Measurements from ENCODE around the gene HNRNPUL2.

The HNRNPUL2 gene

GRCh38 chr11:62727872-62728170 lies 564 bp upstream of the HNRNPUL2 start:
- in situ Hi-C loops (cut with MboI; ENCODE audit: low sequenced_read_pairs) = no loop called here

DNA sequence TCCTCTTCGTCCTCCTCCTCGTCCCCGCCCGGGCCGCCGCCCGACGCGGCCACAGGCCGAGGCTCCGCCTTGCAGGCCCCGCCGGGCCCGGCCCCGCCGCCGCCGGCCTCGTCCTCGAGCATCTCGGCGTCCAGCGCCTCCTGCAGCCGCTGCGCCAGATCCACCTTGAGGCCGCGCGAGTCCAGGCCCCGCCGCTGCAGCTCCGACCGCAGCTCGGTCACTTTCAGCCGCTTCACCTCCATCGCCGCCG lies 417 bp downstream of the HNRNPUL2 start:
- in situ Hi-C loops (cut with MboI; ENCODE audit: low sequenced_read_pairs) = no loop called here

- in situ Hi-C loops (cut with MboI; ENCODE audit: low sequenced_read_pairs) = no loop called here
These were observed 922 bp downstream of the HNRNPUL2 start for GRCh38 chr11:62726156-62726914.

DNA sequence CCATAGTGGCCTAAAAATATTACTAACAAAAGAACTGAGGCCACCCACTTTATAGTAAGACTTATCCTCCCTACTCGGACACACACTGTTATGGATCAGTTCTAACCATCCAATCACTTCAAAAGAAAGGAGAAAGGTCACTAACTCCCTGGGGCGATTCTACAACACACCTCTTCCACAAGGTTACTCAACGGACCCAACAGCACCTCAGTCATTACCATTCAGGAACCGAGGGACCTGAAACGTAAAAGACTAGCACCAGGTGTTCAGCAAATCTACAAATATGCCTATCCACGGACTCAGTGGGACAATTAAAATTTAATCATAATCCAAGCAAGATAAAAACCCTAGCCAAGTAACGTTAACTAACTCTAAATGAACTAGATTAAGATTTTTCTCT lies 1.6 kb downstream of the HNRNPUL2 start:
- in situ Hi-C loops (cut with MboI; ENCODE audit: low sequenced_read_pairs) = no loop called here

- in situ Hi-C loops (cut with MboI; ENCODE audit: low sequenced_read_pairs) = no loop called here
These were observed 3.1 kb downstream of the HNRNPUL2 start for GRCh38 chr11:62724171-62724570.

DNA sequence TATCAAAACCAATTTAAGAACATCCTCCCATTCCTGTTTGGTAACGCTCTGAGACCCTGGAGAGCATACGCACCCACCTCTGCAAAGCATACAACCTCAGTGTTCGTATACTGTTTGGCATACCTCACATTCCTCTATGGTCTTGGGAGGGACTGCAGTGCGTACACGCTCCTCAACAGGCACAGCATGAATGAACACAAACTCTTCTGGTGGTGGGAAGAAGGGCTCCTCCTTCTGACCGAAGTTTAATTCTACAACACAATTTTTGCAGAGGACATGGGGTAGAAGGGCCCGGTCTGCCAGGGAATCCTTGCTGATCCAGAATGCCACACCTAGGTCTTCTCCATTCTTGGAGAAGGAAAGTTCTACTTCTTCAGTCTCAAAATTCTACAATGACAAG lies 5.3 kb downstream of the HNRNPUL2 start:
- in situ Hi-C loops (cut with MboI; ENCODE audit: low sequenced_read_pairs) = no loop called here

GRCh38 chr11:62719302-62719978 lies 7.8 kb downstream of the HNRNPUL2 start:
- in situ Hi-C loops (cut with MboI; ENCODE audit: low sequenced_read_pairs) = no loop called here

DNA sequence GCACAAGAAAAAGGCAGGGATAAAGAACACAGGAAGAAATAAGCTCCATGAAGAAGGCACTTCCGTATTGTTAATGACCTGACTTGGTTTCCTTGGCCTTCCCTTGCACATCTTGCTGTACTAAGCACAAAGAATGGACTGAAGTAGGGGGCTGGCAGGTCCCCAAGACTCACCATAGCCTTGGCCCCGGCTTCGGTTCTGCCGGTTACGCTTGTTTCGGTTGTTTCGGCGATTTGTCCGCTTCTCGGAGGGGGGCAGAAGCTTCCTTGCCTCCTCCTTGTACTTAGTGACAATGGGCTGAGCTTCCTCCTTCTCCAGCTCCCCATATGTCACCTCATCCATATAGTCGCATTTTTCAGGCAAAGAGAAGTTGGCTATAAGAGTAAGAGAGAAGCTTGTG lies 10.4 kb downstream of the HNRNPUL2 start:
- in situ Hi-C loops (cut with MboI; ENCODE audit: low sequenced_read_pairs) = no loop called here

DNA sequence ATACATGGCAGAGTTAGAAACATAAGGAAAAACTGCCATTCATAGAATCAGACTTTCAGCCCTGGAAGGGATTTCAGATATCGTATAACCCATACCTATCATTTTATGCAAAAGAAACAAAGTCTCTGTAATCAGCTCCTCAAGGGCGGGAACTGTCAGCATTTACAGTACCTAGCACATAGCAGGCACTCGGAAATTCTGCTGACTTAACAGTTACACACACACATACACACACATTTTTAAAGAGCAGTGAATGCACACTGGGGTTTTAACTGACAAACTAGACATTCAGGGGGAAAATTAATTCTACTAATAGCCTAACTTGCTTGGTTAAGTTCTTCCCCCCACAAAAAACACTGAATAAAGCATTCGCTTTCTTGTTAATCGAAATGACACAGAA lies 11.1 kb downstream of the HNRNPUL2 start:
- in situ Hi-C loops (cut with MboI; ENCODE audit: low sequenced_read_pairs) = no loop called here

DNA sequence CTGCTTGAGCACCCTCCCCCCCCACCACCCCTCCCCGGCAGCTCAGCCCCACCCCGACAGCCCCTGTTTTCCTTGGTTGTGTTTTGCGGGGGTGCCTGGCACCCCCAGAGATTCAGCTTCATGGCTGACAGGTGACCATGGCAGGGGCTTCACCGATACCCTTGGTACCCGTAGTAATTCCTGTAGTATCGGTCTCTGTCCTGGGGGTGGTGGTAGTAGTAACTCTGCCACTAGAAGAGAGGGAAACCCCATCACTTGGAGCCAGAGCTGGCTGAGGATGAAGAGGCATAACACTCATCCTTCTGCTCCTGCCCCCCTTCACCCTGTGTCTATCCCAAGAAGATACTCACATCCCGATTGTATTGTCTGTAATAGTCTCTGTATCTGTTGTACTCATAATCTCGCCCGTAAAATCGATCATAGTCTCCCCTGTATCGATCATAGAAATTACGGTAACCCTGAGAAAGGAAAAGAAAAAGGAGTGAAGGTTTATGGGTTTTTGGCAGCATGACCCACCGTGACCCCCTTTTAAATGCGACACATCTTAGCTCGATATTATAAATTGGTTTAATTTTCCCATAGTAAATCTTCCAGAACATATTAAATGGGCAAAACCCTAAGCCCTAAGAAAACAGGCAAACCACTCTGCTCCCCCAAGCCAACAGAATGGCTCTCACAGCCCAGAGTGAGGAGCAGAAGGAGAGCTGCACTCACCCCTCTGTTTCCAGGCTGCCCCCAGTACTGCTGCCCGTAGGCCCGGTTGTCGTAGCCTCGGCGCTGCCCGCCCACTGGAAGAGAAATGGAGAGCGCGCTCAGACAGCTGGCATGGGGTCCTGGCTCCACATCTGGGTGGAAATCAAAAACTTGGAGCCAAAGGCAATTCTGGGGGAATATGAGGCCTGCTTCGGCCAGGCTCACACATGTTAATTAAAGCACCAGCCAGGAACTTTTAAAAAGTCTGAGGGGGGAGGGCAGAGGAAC lies 11.8 kb downstream of the HNRNPUL2 start:
- in situ Hi-C loops (cut with MboI; ENCODE audit: low sequenced_read_pairs) = no loop called here

DNA sequence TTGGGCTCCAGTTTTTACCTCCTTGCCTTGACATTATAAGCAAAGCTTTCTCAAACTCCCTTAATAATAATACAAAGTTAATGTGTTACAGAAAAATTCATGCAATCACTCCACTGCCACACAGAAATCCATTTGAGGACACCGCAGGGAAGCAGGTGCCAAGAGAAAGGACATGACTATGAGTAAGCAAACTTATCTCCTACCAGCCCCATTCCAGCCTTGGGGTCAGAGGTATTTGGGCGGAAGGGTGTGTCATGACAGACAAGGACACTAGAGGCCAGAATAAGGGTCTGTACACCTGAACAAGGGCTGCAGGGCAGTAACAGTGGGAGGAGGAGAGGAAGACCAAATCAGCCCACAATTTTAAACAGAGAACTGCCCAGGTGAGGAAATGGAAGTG lies 13.9 kb downstream of the HNRNPUL2 start:
- in situ Hi-C loops (cut with MboI; ENCODE audit: low sequenced_read_pairs) = no loop called here

DNA sequence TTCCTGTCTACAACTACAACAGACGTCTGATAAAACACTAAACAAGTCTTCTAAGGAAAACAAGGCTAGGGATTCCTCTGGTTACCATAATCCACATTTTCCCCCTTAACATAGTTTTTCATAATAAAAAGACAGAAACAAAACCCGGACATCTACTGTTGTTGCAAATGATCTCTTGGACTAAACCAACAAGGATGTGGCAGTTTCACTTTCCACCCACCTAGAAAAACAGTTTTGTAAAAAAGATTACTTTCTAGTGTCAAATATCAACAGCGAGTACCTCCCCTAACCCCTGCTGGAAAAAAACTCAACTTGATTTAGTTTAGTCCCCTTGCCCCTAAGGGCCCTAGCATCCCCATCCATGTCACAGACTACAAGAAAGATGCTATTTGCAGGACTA lies 14.4 kb downstream of the HNRNPUL2 start:
- in situ Hi-C loops (cut with MboI; ENCODE audit: low sequenced_read_pairs) = no loop called here

DNA sequence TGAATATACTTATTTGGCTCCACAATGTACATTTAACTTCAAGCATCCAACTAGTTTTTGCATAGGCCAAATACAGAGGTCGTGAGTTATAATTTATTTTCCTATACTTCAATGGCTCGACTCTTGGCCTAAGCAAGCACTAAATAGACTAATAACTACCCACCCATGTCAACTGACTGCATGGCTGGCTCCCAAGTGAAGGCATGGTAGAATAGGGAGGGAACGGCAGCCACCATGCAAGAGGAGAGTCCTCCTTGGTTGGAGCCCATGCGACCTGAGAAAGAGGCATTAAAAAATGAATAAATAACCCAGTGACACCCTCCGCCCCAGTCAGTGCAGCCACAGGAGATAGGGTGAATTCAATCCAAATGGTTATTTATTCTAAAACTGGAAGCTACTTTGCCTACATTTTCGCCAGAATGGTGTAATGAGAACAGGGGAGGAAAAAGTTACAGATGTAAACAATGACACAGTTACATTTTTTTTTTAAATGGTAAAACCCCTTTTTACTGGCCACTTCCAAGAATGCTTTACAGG lies 14.9 kb downstream of the HNRNPUL2 start:
- in situ Hi-C loops (cut with MboI; ENCODE audit: low sequenced_read_pairs) = no loop called here

- in situ Hi-C loops (cut with MboI; ENCODE audit: low sequenced_read_pairs) = no loop called here
These were observed 17.3 kb downstream of the HNRNPUL2 start for GRCh38 chr11:62710001-62710345.

- in situ Hi-C loops (cut with MboI; ENCODE audit: low sequenced_read_pairs) = no loop called here
These were observed 17.8 kb downstream of the HNRNPUL2 start for GRCh38 chr11:62709247-62710000.

GRCh38 chr11:62708793-62709192 lies 18.5 kb downstream of the HNRNPUL2 start:
- in situ Hi-C loops (cut with MboI; ENCODE audit: low sequenced_read_pairs) = no loop called here

GRCh38 chr11:62708392-62708791 lies 18.9 kb downstream of the HNRNPUL2 start:
- in situ Hi-C loops (cut with MboI; ENCODE audit: low sequenced_read_pairs) = no loop called here

- in situ Hi-C loops (cut with MboI; ENCODE audit: low sequenced_read_pairs) = no loop called here
These were observed 19.9 kb downstream of the HNRNPUL2 start, which contains the start of the genes BSCL2 and GNG3 for GRCh38 chr11:62707277-62707861. Gene BSCL2 (minus strand): TSS chr11:62707424. CDS start chr11:62707195, 229 bp downstream. Gene GNG3 (plus strand): TSS chr11:62707676. CDS start chr11:62708296, 620 bp downstream.

DNA sequence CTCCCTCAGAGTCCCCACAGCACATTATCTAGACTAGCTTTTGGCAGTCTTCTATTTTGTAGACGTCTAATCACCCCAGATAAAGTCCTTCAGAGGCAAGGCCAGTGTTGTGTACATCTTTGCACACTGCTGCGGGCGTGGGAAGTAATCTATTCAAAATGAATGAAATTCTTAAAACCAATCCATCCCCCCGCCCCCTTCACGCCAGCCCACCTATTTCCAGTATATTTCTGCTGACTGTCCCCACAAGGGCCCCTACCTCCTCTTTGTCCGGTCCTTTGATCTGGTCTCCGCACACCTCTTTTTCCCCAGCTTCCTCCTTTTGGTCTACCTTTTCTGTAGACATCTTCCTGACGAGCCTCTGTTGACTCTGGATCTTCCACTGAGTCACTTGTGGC lies 20.4 kb downstream of the HNRNPUL2 start:
- in situ Hi-C loops (cut with MboI; ENCODE audit: low sequenced_read_pairs) = no loop called here

Measured in hTERT RPE-1 (cell line).